Cerebellar cortex (tissue), 1 donor: ENCODE data around the gene FBF1.
"Not testable (repeated sequence)": the region's sequence is repeated elsewhere in the genome, so short reads cannot be mapped to it uniquely, and the experiment has no call there.

Experiments
- DNase-seq: peaks from one replicate; pipeline ENCODE4 v3.0.0-alpha.2; 2015; ENCODE audit warnings: low spot score

FBF1 gene

GRCh38 chr17:75940727-75941441 lies at the start of gene FBF1:
FBF1 (minus strand) TSS chr17:75941042; CDS start chr17:75938149, 2,893 bp downstream.
- DNase-seq: peak; percentile 95

GRCh38 chr17:75987041-75987440 lies 46.2 kb upstream of the FBF1 start:
- DNase-seq: no peak

GRCh38 chr17:75985986-75986385 lies 45.1 kb upstream of the FBF1 start:
- DNase-seq: no peak

- DNase-seq: no peak
These were observed 42.8 kb upstream of the FBF1 start for GRCh38 chr17:75983501-75984181.

GRCh38 chr17:75981019-75981615 lies 40.3 kb upstream of the FBF1 start:
- DNase-seq: no peak

GRCh38 chr17:75980188-75981018 lies 39.6 kb upstream of the FBF1 start:
- DNase-seq: no peak

GRCh38 chr17:75979705-75980187 lies 38.9 kb upstream of the FBF1 start:
- DNase-seq: no peak

GRCh38 chr17:75978938-75979704 lies 38.3 kb upstream of the FBF1 start, which contains the start of the genes ACOX1 and TEN1:
ACOX1 (minus strand) TSS chr17:75979166; CDS start chr17:75979073, 93 bp downstream.
TEN1 (plus strand) TSS chr17:75979240; CDS start chr17:75986193, 6,953 bp downstream.
- DNase-seq: peak; percentile 99

GRCh38 chr17:75976175-75976848 lies 35.5 kb upstream of the FBF1 start:
- DNase-seq: no peak

- DNase-seq: no peak
These were observed 34.9 kb upstream of the FBF1 start for GRCh38 chr17:75975757-75976174.

- not testable (repeated sequence) for DNase-seq
These were observed 34.3 kb upstream of the FBF1 start for GRCh38 chr17:75975187-75975586.

GRCh38 chr17:75970626-75971025 lies 29.8 kb upstream of the FBF1 start:
- DNase-seq: no peak

- DNase-seq: no peak
These were observed 29.2 kb upstream of the FBF1 start for GRCh38 chr17:75970011-75970523.

GRCh38 chr17:75969044-75969443 lies 28.2 kb upstream of the FBF1 start:
- not testable (repeated sequence) for DNase-seq

GRCh38 chr17:75965468-75965867 lies 24.6 kb upstream of the FBF1 start:
- no peak for DNase-seq

GRCh38 chr17:75959839-75960511 lies 19.1 kb upstream of the FBF1 start:
- DNase-seq: no peak

GRCh38 chr17:75959051-75959838 lies 18.4 kb upstream of the FBF1 start:
- DNase-seq: no peak

GRCh38 chr17:75950855-75951554 lies 10.2 kb upstream of the FBF1 start:
- DNase-seq: no peak
